Hematopoietic multipotent progenitor cell (in vitro differentiated cells): ENCODE data around the gene ANKIB1. TPM values are rescaled to one million over a fixed set of nuclear protein-coding genes. Genes with fewer than 3 reads are reported as not detected.

Source experiments
- DNase-seq, 3 donors: peaks; one replicate each; pipeline ENCODE4 v3.0.0-alpha.2; 2011 to 2015; ENCODE audit warnings: low read depth in 2 of 3, low spot score in 2 of 3
- total RNA-seq: library from RNA; depleted of rRNA; stranded (reverse); fragments of >200 nt; gene quantifications from one replicate; pipeline ENCODE4 v1.2.3, GENCODE V29; 2012

Gene ANKIB1
- total RNA-seq, 1 donor: 17.0 TPM

DNA sequence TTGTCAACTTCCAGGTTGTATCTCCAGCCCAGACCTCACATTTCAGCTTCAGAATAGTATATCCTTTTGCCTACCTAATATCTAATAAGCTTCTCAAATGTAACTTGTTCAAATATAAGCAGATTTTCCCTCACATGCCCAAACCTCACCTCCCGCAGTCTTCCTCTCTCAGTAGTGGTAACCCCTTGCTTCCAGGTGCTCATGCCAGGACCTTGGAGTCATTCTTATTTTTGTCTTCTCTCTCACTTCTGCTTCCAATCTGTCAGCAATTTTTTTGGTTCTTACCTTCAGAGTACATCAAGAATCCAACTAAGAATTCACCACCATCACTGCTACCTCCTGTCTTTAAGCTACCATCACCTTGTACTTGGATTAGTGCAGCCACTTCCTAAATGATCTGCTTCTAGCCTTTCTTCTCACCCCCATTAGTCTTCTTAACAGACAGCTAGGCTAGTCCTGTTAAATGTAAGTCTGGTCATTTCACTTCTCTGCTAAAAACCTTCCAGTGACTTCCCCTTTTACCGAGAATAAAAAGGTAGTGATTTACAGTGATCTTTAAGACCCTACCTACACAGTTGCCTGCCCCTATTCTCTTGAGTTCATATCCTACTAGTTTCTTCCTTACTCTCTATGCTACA is 14.0 kb downstream of the ANKIB1 start:
- DNase-seq: no peak

DNA sequence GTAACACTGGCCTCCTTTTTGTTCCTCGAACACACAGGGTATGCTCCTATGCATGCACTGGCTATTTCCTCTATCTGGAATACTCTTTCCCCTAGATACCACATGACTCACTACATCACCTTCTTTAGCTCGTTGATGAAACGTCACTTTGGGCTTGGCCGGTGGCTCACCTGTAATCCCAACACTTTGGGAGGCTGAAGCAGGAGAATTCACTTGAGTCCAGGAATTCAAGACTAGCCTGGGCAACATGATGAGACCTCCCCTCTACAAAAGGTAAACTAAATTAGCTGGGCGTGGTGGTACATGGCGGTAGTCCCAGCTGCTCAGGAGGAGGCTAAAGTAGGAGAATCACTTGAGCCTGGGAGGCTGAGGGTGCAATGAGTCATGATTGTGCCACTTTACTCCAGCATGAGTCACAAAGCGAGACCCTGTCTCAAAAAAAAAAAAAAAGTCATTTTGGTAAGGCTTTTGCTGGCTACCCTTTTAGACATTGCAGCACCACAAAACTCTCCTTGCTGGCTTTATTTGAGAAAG is 14.5 kb downstream of the ANKIB1 start:
- DNase-seq: no peak

GRCh38 chr7:92266415-92267241 is 20.9 kb downstream of the ANKIB1 start:
- no peak for DNase-seq

GRCh38 chr7:92268921-92269320 is 23.1 kb downstream of the ANKIB1 start:
- no peak for DNase-seq

DNA sequence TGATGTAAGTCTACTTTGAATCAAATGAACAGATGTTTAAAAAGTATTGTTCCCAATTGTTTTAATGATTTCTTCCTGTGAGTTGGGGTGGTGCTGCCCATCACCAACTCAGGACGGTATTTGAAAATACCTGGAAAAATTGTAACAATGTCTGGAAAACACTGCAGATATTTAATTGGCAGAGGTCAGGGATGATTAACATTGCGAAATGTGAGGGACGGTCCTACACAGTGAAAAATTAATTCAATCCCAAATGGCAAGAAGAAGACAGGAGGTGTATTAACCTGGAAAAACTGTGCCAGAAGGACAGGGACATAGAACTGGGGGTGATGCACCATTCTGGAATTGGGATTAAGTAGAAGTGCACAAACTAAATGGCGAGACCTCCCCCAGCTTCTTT is 29.6 kb downstream of the ANKIB1 start:
- DNase-seq: no peak

GRCh38 chr7:92276460-92276864 is 30.7 kb downstream of the ANKIB1 start:
- no peak for DNase-seq

GRCh38 chr7:92279396-92280031 is 33.7 kb downstream of the ANKIB1 start:
- no peak for DNase-seq

DNA sequence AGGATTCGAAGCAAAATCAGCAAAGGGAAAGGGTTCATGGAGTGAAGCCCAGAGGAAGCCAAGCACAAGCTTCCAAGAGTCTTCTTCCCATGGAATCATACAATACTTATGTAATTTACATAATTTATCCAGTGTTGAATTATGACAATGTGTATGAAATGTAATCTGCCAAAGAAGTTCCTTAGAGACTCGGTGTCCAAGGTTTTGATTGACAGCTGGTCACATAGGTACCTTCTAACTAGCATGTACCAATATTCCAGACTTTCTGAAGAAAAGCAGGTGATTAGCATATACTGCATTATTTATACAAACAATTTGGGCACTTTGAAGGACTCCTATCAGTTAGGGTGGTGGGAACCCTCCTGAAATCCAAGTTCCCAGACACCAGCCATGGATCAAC is 35.3 kb downstream of the ANKIB1 start:
- DNase-seq: no peak

DNA sequence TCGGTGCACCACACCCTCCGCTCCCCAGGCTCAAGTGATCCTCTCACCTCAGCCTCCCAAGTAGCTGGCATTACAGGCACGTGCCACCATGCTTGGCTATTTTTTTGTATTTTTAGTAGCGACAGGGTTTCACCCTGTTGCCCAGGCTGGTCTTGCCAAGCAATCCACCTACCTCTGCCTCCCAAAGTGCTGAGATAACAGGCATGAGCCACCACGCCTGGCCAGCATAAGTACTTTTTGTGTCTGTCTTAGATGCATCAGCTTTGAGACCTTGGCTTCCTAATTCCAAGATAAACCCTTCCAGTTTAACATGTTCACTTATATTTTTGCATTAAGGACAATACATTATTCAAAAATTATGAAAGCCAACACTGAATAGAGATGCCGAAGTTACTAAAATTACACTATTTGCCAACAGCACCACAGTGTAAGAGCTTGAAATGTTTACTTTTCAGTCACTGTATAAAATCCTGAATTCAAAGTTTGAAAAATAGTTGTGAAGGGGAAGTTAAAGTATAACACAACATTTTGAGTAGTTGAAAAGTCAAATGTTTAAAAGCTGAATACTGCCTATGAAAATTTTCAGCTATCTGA is 36.5 kb downstream of the ANKIB1 start:
- DNase-seq: no peak

GRCh38 chr7:92282930-92283329 is 37.2 kb downstream of the ANKIB1 start:
- DNase-seq: no peak

DNA sequence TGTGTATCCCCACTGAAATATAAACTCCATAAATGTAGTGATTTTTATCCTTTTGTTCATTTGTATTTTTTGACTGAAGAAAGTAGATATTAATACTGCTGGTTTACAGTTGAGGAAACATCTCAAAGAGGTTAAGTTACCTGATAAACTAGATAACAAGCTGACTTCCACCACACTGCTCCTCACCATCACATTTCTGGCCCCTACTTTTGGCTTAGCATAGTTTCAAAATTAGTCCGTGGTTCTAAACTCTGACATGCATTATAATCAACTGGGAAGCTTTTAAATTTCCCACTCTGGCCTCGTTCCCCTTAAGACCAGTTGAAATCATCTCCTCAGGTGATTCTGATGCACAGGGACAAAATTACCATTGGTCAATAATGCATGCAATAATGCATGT is 43.5 kb downstream of the ANKIB1 start:
- DNase-seq: no peak

GRCh38 chr7:92292981-92293380 is 47.2 kb downstream of the ANKIB1 start:
- no peak for DNase-seq

DNA sequence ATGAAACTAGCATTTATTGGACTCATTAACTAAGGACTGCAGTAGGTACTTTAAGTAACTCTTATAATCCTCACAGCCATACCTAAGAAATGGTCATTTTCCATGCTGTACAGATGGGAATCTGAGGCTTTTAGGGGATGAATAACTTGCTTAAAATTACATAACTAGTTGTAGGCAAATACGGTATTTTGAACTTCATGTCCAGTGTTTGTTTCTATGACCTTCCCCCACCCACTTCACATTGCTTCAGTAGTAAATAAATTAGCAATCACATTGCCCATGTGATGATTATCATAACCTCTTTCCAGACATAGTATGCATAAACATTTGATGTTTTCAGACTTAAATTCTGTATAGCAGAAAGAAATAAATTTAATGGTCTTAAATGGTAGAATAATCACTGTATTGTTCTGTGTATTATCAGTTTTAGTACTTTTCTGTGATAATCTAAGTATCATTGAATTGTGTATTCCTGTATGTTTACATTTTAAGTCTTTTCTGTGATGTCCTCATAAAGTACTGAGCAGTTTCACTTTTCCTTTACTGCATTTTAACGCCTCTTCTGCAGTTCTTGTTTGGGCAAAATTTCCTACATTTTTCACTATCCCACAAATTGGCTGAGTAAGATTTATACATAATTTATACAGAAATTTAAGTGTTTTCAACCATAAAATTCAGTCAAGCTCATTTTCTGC is 48.3 kb downstream of the ANKIB1 start:
- peak in 2 of 3 donors; percentile 8 to 14 for DNase-seq

- no peak for DNase-seq
These were observed 49.6 kb downstream of the ANKIB1 start for GRCh38 chr7:92295391-92295790.

DNA sequence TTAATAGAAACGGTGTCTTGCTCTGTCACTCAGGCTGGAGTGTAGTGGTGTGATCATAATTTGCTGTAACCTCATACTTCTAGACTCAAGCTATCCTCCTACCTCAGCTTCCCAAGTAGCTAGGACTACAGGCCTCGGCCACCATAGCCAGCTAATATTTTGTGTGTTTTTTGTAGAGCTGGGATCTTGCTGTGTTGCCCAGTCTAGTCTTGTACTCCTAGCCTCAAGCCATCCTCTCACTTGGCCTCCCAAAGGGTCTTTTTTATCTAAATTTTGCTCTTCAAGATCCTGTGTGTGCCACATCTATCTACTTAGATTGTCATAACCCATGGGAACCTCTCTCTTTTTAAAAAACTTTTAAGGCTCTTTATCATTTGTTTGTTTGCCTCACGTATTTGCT is 50.5 kb downstream of the ANKIB1 start:
- DNase-seq: no peak

GRCh38 chr7:92296880-92297445 is 51.2 kb downstream of the ANKIB1 start:
- no peak for DNase-seq

- no peak for DNase-seq
These were observed 52.0 kb downstream of the ANKIB1 start for GRCh38 chr7:92297736-92298135.

DNA sequence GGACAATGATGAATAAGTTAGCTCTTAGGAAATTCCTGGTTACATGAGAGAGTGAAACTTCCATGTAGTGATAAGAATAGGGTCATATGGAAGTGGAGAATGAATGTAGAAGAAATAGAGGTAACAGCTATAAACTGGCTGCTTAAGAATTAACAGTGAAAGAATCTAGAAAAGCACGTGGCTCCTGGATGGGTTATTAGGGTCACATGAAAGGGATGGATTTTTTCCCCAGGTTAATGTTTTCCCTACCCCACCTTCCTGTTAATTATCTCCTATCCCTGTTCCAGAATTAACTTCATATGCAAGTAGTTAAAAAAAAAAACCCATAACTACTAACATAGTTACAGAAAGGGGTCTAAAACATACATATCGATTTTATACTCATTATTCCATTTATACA is 58.0 kb downstream of the ANKIB1 start:
- DNase-seq: no peak

- DNase-seq: no peak
These were observed 58.7 kb downstream of the ANKIB1 start for GRCh38 chr7:92304406-92304893.

GRCh38 chr7:92306153-92306552 is 60.4 kb downstream of the ANKIB1 start:
- no peak for DNase-seq
